Endothelial cell of umbilical vein (primary cell): ENCODE data around the gene ADAMTS12. TPM values are rescaled to one million over a fixed set of nuclear protein-coding genes. Genes with fewer than 3 reads are reported as not detected.
A peak's percentile ranks its signal among the peaks of the same experiment; 100 is the strongest.

Experiments used
- BruUV-seq: library from RNA; stranded (reverse); fragments of 400-500 nt; replicated peaks from 2 replicates; lab custom pipeline; 2021; lab: Mats Ljungman, UMichigan
- CTCF ChIA-PET: fragments of 300-600, 350-600 bp; sonication (Branson Sonifier 250); formaldehyde crosslinking; loops from one replicate; lab custom pipeline; 2021; ENCODE audit warnings: antibody characterized with exemption, inconsistent platforms; lab: Charles Lee
- POLR2A ChIA-PET: fragments of 300-600, 350-600 bp; sonication (Branson Sonifier 250); formaldehyde crosslinking; loops from one replicate; lab custom pipeline; 2021; ENCODE audit warnings: antibody characterized with exemption, inconsistent platforms; lab: Charles Lee
- DNase-seq: peaks from one replicate; pipeline ENCODE4 v3.0.0-alpha.2; 2011; ENCODE audit warnings: low read depth, low spot score
- FAIRE-seq: peaks from 2 replicates; lab custom pipeline; 2011; peaks lifted over from hg19 to GRCh38; lab: Jason Lieb, UNC
- H2AFZ ChIP-seq: 2 replicates; pipeline ENCODE4 v1.6.0; 2012; ENCODE audit warnings: low read depth, low read length, control low read depth, inconsistent platforms
- H3K27ac ChIP-seq: 2 replicates; pipeline ENCODE4 v1.5.1; 2011; ENCODE audit warnings: low read depth, mild to moderate bottlenecking, control low read depth, low read length, moderate library complexity; ENCODE audit not compliant: insufficient read depth
- H3K27me3 ChIP-seq, 2 experiments: 2 replicates each; pipeline versions ENCODE4 v1.6.0 to v1.6.1; 2011; ENCODE audit warnings: low read length in 2 of 2, mixed read lengths in 1 of 2; ENCODE audit not compliant: control insufficient read depth in 2 of 2, insufficient read depth in 2 of 2
- H3K36me3 ChIP-seq, 2 experiments: 2 replicates in 1 of 2; 3 replicates in 1 of 2; pipeline ENCODE4 v1.5.1; 2011; ENCODE audit warnings: low read length in 2 of 2, mild to moderate bottlenecking in 1 of 2, moderate library complexity in 1 of 2; ENCODE audit not compliant: control insufficient read depth in 2 of 2, insufficient read depth in 2 of 2; ENCODE audit errors: extremely low read depth in 1 of 2
- H3K4me1 ChIP-seq: 3 replicates; pipeline ENCODE4 v1.5.1; 2011; ENCODE audit warnings: mild to moderate bottlenecking, low read length; ENCODE audit not compliant: control insufficient read depth, insufficient read depth; ENCODE audit errors: extremely low read depth
- H3K4me2 ChIP-seq: 2 replicates; pipeline ENCODE4 v1.6.1; 2011; ENCODE audit warnings: low read length, control low read depth, mixed read lengths; ENCODE audit not compliant: insufficient read depth
- H3K4me3 ChIP-seq, 3 experiments: fragments of 200-600 bp in 1 of 3; sonication (generic), shearing (Covaris generic) in 1 of 3; replicated peaks in 1 of 3; 2 replicates each; pipeline ENCODE4 v1.5.1; 2011 to 2016; ENCODE audit warnings: control low read depth in 3 of 3, low read length in 3 of 3, mild to moderate bottlenecking in 2 of 3, inconsistent platforms in 1 of 3, low read depth in 1 of 3, moderate library complexity in 1 of 3; ENCODE audit not compliant: insufficient read depth in 1 of 3
- H3K79me2 ChIP-seq: 2 replicates; pipeline ENCODE4 v1.6.0; 2012; ENCODE audit warnings: low read length, inconsistent platforms; ENCODE audit not compliant: control insufficient read depth, insufficient read depth
- H3K9ac ChIP-seq: replicated peaks from 2 replicates; pipeline ENCODE3; 2011; ENCODE audit warnings: low read length, control low read depth; ENCODE audit not compliant: insufficient read depth; ENCODE audit errors: extremely low read depth
- H3K9me1 ChIP-seq: replicated peaks from 3 replicates; pipeline ENCODE4 v1.6.0; 2011; ENCODE audit warnings: mild to moderate bottlenecking, low read length; ENCODE audit not compliant: control insufficient read depth, insufficient read depth; ENCODE audit errors: extremely low read depth
- H3K9me3 ChIP-seq: replicated peaks from 2 replicates; pipeline ENCODE4 v1.5.1; 2012; ENCODE audit warnings: low read length, inconsistent platforms; ENCODE audit not compliant: control insufficient read depth, insufficient read depth
- H4K20me1 ChIP-seq: replicated peaks from 2 replicates; pipeline ENCODE3; 2011; ENCODE audit warnings: mild to moderate bottlenecking, low read length; ENCODE audit not compliant: control insufficient read depth, insufficient read depth; ENCODE audit errors: extremely low read depth
- CTCF ChIP-seq, 2 donors: IDR thresholded peaks; 1 replicate in 1 of 2; 2 replicates in 1 of 2; pipeline ENCODE4 v1.5.1; 2011; ENCODE audit warnings: low read length in 2 of 2, mild to moderate bottlenecking in 2 of 2, moderate library complexity in 2 of 2, control low read depth in 1 of 2, inconsistent platforms in 1 of 2, low read depth in 1 of 2; ENCODE audit not compliant: insufficient read depth in 1 of 2; ENCODE audit errors: extremely low read depth in 1 of 2
- EZH2 ChIP-seq: IDR thresholded peaks from 2 replicates; pipeline ENCODE4 v1.6.1; 2012; ENCODE audit warnings: borderline replicate concordance, low read depth, mild to moderate bottlenecking, moderate library complexity, low read length, inconsistent platforms; ENCODE audit not compliant: severe bottlenecking
- FOS ChIP-seq: IDR thresholded peaks from 2 replicates; pipeline ENCODE4 v1.6.1; 2011; ENCODE audit warnings: mild to moderate bottlenecking, low read length, moderate library complexity, borderline replicate concordance; ENCODE audit not compliant: insufficient read depth
- GATA2 ChIP-seq: IDR thresholded peaks from 2 replicates; pipeline ENCODE4 v1.7.0; 2011; ENCODE audit warnings: low read depth, mild to moderate bottlenecking, moderate library complexity, mixed read lengths, low read length; ENCODE audit not compliant: insufficient read length, insufficient read depth
- JUN ChIP-seq: IDR thresholded peaks from 2 replicates; pipeline ENCODE4 v1.6.1; 2011; ENCODE audit warnings: borderline replicate concordance, low read depth; ENCODE audit not compliant: insufficient read length, insufficient read depth
- MAX ChIP-seq: IDR thresholded peaks from 2 replicates; pipeline ENCODE4 v1.6.1; 2011; ENCODE audit not compliant: insufficient read depth, insufficient read length
- MYC ChIP-seq: IDR thresholded peaks from one replicate; pipeline ENCODE4 v1.6.1; 2011; ENCODE audit warnings: mild to moderate bottlenecking, low read depth, low read length
- POLR2A ChIP-seq: IDR thresholded peaks from 2 replicates; pipeline ENCODE4 v1.6.1; 2012; ENCODE audit warnings: low read depth, mild to moderate bottlenecking, control low read depth, low read length
- POLR2AphosphoS5 ChIP-seq: IDR thresholded peaks from 2 replicates; pipeline ENCODE4 v1.6.1; 2012; ENCODE audit warnings: low read depth, mild to moderate bottlenecking, control low read depth, low read length, moderate library complexity; ENCODE audit not compliant: insufficient read depth
- dilution Hi-C: fragments of 300-500 bp; cut with MboI; formaldehyde crosslinking; loops from one replicate; pipeline ENCODE4 v1.15.0; 2019; ENCODE audit warnings: low sequenced_read_pairs; ENCODE audit not compliant: extremely low pct_ligation_motif_present
- intact Hi-C: fragments of 100-400 bp; cut with micrococcal nuclease; formaldehyde crosslinking; loops from one replicate; pipeline ENCODE4 v1.10.0; 2022
- polyA plus RNA-seq, 4 experiments: library from polyadenylated mRNA; depleted of rRNA in 3 of 4; stranded (reverse) in 3 of 4; unstranded in 1 of 4; fragments of >200 nt; gene quantifications; 2 replicates each; pipeline versions ENCODE4 v1.2.1 to v1.2.3, GENCODE V29; 2011 to 2012; ENCODE audit warnings: missing spikeins in 1 of 4
- total RNA-seq: library from RNA; stranded (reverse); gene quantifications from 2 replicates; pipeline ENCODE4 v1.2.3, GENCODE V29; 2021

The ADAMTS12 gene
- total and polyA plus RNA-seq, 2 donors (not counting 3 experiments of a cell fraction or from before 2014, with no cell fraction given), result 0.88 TPM; not detected in 1

GRCh38 chr5:33891446-33891787, 373 bp downstream of the ADAMTS12 start:
- Histone ChIP-seq H3K9ac (peak overlapping the region; percentile 55), H3K9me1 (no peaks in the 10 kb centered on the region), H3K4me3 (peak overlapping the region in 2 of 3 experiments; percentile 53 to 71), H3K27me3 (peaks cover 31 to 35% of the 10 kb centered on the region in 2 experiments), H3K27ac (no peak overlapping the region), H2AFZ (peak overlapping the region; percentile 90), H4K20me1 (no peaks in the 10 kb centered on the region), H3K4me2 (peak overlapping the region; percentile 79), H3K79me2 (no peaks in the 10 kb centered on the region), H3K4me1 (peaks cover 10% of the 10 kb centered on the region), H3K9me3 (no peaks in the 10 kb centered on the region), H3K36me3 (no peaks in the 10 kb centered on the region)
- POLR2A ChIA-PET, result no interaction called here
- dilution Hi-C loops (no loop called here), intact Hi-C loops (no loop called here)
- FAIRE-seq (peak; percentile 49), DNase-seq (no peak)
- TF ChIP-seq CTCF (IDR thresholded peaks at IDR 0.05; ENCODE audit: extremely low read depth in 1 of 2, insufficient read depth in 1 of 2, low read depth in 1 of 2, low read length in 2 of 2) (no peak), POLR2A (no peak), JUN (no peak), MAX (no peak), MYC (no peak), GATA2 (no peak), EZH2 (no peak), FOS (no peak), POLR2AphosphoS5 (no peak)
- BruUV-seq, result no TSS peak
- CTCF ChIA-PET, result interaction anchor here (1.1 to 2.2 kb wide), 2 partner anchors 44 to 302 kb away, joined by 4 to 10 read pairs; no protein-coding TSS in a partner anchor
